ENCODE measurements around the gene ABCD1.

ABCD1 gene

GRCh38 chrX:153775293-153776119 is 50.9 kb downstream of the ABCD1 start:
- DNase-seq = no peak

- no peak for DNase-seq
Observed at GRCh38 chrX:153776120-153776599, 51.5 kb downstream of the ABCD1 start.

GRCh38 chrX:153776611-153777045 is 52.0 kb downstream of the ABCD1 start:
- DNase-seq = no peak

GRCh38 chrX:153777261-153778090 is 52.8 kb downstream of the ABCD1 start:
- no peak for DNase-seq

GRCh38 chrX:153778181-153778580 is 53.5 kb downstream of the ABCD1 start:
- DNase-seq = no peak

- no peak for DNase-seq
Observed at GRCh38 chrX:153778684-153779101, 54.0 kb downstream of the ABCD1 start.

- DNase-seq = no peak
Observed at GRCh38 chrX:153779891-153780677, 55.4 kb downstream of the ABCD1 start.

GRCh38 chrX:153780678-153781427 is 56.2 kb downstream of the ABCD1 start, which contains the start of gene SRPK3:
Gene SRPK3 (plus strand): TSS chrX:153781041. CDS start chrX:153781087, 46 bp downstream.
- no peak for DNase-seq

- DNase-seq = no peak
Observed at GRCh38 chrX:153781428-153782047, 56.9 kb downstream of the ABCD1 start.

- no peak for DNase-seq
Observed at GRCh38 chrX:153782313-153782712, 57.7 kb downstream of the ABCD1 start.

GRCh38 chrX:153782871-153783270 is 58.2 kb downstream of the ABCD1 start:
- no peak for DNase-seq

- DNase-seq = no peak
Observed at GRCh38 chrX:153783378-153784013, 58.8 kb downstream of the ABCD1 start.

GRCh38 chrX:153784325-153784967 is 59.8 kb downstream of the ABCD1 start:
- DNase-seq = no peak

GRCh38 chrX:153786669-153787068 is 62.0 kb downstream of the ABCD1 start:
- no peak for DNase-seq

GRCh38 chrX:153789654-153790053 is 65.0 kb downstream of the ABCD1 start:
- DNase-seq = no peak

- DNase-seq = no peak
Observed at GRCh38 chrX:153791104-153791852, 66.6 kb downstream of the ABCD1 start.

GRCh38 chrX:153792368-153792767 is 67.7 kb downstream of the ABCD1 start:
- DNase-seq = no peak

- no peak for DNase-seq
Observed at GRCh38 chrX:153793291-153793690, 68.6 kb downstream of the ABCD1 start.
